Peyer's patch (tissue), 4 donors: Measurements from ENCODE around the gene C11orf65.

Experiments
- POLR2A ChIP-seq, 2 donors: fragments of 450-650 bp; IDR thresholded peaks; one replicate each; pipeline ENCODE4 v1.5.1; 2017; ENCODE audit warnings: antibody characterized with exemption in 2 of 2, mild to moderate bottlenecking in 2 of 2, moderate library complexity in 2 of 2
- TF ChIP-seq, protein P1 (sequence below), 6 experiments: fragments of 450-650 bp in 4 of 6; fragments of 200-600 bp in 2 of 6; sonication (generic) in 1 of 6; IDR thresholded peaks; one replicate each; pipeline ENCODE4 v1.5.1; 2017 to 2019; ENCODE audit warnings: antibody characterized with exemption in 6 of 6, mild to moderate bottlenecking in 3 of 6, moderate library complexity in 1 of 6

DNA sequence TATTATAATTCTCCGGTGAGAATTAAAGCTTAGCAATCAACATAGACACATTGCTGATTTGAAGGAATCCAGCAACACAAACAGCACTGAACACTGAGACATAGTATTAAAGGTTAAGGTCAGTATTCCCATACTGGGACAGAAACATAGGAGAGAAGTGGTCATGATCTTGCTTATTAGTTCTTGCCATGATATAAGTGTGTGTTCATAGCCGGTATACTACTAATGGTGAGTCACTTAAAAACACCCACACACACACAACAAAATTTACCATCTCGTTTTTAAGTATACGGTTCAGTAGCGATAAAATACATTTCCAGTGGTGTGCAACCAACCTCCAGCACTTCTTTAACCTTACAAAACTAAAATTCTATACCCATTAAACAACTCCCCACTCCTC is 96.3 kb downstream of the C11orf65 start:
- TF ChIP-seq, protein P1, sequence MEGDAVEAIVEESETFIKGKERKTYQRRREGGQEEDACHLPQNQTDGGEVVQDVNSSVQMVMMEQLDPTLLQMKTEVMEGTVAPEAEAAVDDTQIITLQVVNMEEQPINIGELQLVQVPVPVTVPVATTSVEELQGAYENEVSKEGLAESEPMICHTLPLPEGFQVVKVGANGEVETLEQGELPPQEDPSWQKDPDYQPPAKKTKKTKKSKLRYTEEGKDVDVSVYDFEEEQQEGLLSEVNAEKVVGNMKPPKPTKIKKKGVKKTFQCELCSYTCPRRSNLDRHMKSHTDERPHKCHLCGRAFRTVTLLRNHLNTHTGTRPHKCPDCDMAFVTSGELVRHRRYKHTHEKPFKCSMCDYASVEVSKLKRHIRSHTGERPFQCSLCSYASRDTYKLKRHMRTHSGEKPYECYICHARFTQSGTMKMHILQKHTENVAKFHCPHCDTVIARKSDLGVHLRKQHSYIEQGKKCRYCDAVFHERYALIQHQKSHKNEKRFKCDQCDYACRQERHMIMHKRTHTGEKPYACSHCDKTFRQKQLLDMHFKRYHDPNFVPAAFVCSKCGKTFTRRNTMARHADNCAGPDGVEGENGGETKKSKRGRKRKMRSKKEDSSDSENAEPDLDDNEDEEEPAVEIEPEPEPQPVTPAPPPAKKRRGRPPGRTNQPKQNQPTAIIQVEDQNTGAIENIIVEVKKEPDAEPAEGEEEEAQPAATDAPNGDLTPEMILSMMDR (IDR thresholded peaks at IDR 0.05), result no peak
- no peak for TF ChIP-seq POLR2A (IDR thresholded peaks at IDR 0.05)
